H1 (cell line): Measurements from ENCODE around the gene CLRN1. TPM values are rescaled to one million over a fixed set of nuclear protein-coding genes. Genes with fewer than 3 reads are reported as not detected.
A peak's percentile ranks its signal among the peaks of the same experiment; 100 is the strongest.

Experiments
- CTCF ChIA-PET: fragments of 300-600 bp; sonication (Branson Sonifier 250); formaldehyde crosslinking; loops from one replicate; lab custom pipeline; 2021; ENCODE audit not compliant: partially characterized antibody; lab: Charles Lee
- POLR2A ChIA-PET: fragments of 300-600 bp; sonication (Branson Sonifier 250); formaldehyde crosslinking; loops from one replicate; lab custom pipeline; 2021; ENCODE audit warnings: inconsistent platforms; ENCODE audit not compliant: partially characterized antibody; lab: Charles Lee
- DNase-seq, 2 experiments: peaks; one replicate each; pipeline versions ENCODE4 v3.0.0 to v3.0.0-alpha.2; 2010 to 2022; ENCODE audit warnings: low spot score in 2 of 2, low read depth in 1 of 2, mixed read lengths in 1 of 2
- FAIRE-seq: peaks from 2 replicates; lab custom pipeline; 2011; peaks lifted over from hg19 to GRCh38; lab: Jason Lieb, UNC
- H2AFZ ChIP-seq: 2 replicates; pipeline ENCODE4 v1.8.1; 2012; ENCODE audit warnings: low read length, inconsistent platforms
- H2AK5ac ChIP-seq: 2 replicates; pipeline ENCODE4 v1.6.1; 2013; ENCODE audit warnings: low read depth, low read length
- H2BK120ac ChIP-seq: replicated peaks from 2 replicates; pipeline ENCODE3; 2013; ENCODE audit warnings: low read depth, low read length, inconsistent platforms
- H2BK12ac ChIP-seq: 2 replicates; pipeline ENCODE4 v1.6.1; 2013; ENCODE audit warnings: low read depth, low read length
- H2BK15ac ChIP-seq: 2 replicates; pipeline ENCODE4 v1.6.1; 2013; ENCODE audit warnings: low read length
- H2BK20ac ChIP-seq: 2 replicates; pipeline ENCODE4 v1.6.1; 2013; ENCODE audit warnings: low read length
- H2BK5ac ChIP-seq: 2 replicates; pipeline ENCODE4 v1.6.1; 2013; ENCODE audit warnings: low read depth, low read length
- H3K14ac ChIP-seq: 2 replicates; pipeline ENCODE4 v1.6.1; 2013; ENCODE audit warnings: inconsistent platforms; ENCODE audit not compliant: insufficient read length
- H3K18ac ChIP-seq: 2 replicates; pipeline ENCODE4 v1.6.1; 2013; ENCODE audit warnings: low read length; ENCODE audit errors: extremely low read depth
- H3K23ac ChIP-seq: 2 replicates; pipeline ENCODE4 v1.6.1; 2013; ENCODE audit warnings: inconsistent platforms; ENCODE audit not compliant: insufficient read length
- H3K23me2 ChIP-seq: 2 replicates; pipeline ENCODE4 v1.6.1; 2013; ENCODE audit warnings: low read depth, low read length
- H3K27ac ChIP-seq: 2 replicates; pipeline ENCODE4 v1.6.1; 2011; ENCODE audit warnings: low read depth, low read length, inconsistent platforms
- H3K27me3 ChIP-seq, 4 experiments: replicated peaks in 1 of 4; 1 replicate in 1 of 4; 2 replicates in 3 of 4; pipeline versions ENCODE4 v1.6.1 to v1.8.1; 2011 to 2013; ENCODE audit warnings: low read length in 3 of 4, mild to moderate bottlenecking in 3 of 4, inconsistent platforms in 2 of 4, mixed read lengths in 2 of 4, moderate library complexity in 1 of 4; ENCODE audit not compliant: control insufficient read depth in 3 of 4, insufficient read depth in 3 of 4; ENCODE audit errors: extremely low read depth in 1 of 4
- H3K36me3 ChIP-seq, 4 experiments: 2 replicates each; pipeline versions ENCODE4 v1.6.1 to v1.8.1; 2011 to 2013; ENCODE audit warnings: mild to moderate bottlenecking in 4 of 4, low read length in 3 of 4, moderate library complexity in 2 of 4, control low read depth in 1 of 4, inconsistent platforms in 1 of 4; ENCODE audit not compliant: insufficient read depth in 4 of 4, control insufficient read depth in 2 of 4
- H3K4ac ChIP-seq: replicated peaks from 2 replicates; pipeline ENCODE3; 2013; ENCODE audit warnings: low read length, low read depth, mixed read lengths, inconsistent platforms; ENCODE audit not compliant: insufficient read length
- H3K4me1 ChIP-seq, 4 experiments: replicated peaks in 1 of 4; 1 replicate in 1 of 4; 2 replicates in 3 of 4; pipeline versions ENCODE4 v1.6.1 to v1.8.1; 2011 to 2013; ENCODE audit warnings: low read length in 3 of 4, inconsistent platforms in 2 of 4, mixed read lengths in 1 of 4; ENCODE audit not compliant: insufficient read depth in 4 of 4, control insufficient read depth in 3 of 4
- H3K4me2 ChIP-seq, 2 experiments: 2 replicates each; pipeline versions ENCODE4 v1.6.1 to v1.8.1; 2011 to 2013; ENCODE audit warnings: low read depth in 2 of 2, low read length in 2 of 2, control low read depth in 1 of 2, inconsistent platforms in 1 of 2, mild to moderate bottlenecking in 1 of 2; ENCODE audit not compliant: insufficient read depth in 1 of 2
- H3K4me3 ChIP-seq, 4 experiments: fragments of 200-600, 300-600 bp in 1 of 4; sonication (generic), shearing (Covaris generic), sonication (Bioruptor Twin) in 1 of 4; 2 replicates each; pipeline versions ENCODE4 v1.5.1 to v1.8.1; 2011 to 2016; ENCODE audit warnings: low read length in 4 of 4, low read depth in 3 of 4, control low read depth in 2 of 4, inconsistent platforms in 2 of 4, mild to moderate bottlenecking in 2 of 4, mixed read lengths in 1 of 4, moderate library complexity in 1 of 4; ENCODE audit not compliant: insufficient read depth in 2 of 4; ENCODE audit errors: extremely low read depth in 1 of 4
- H3K56ac ChIP-seq: replicated peaks from 2 replicates; pipeline ENCODE3; 2013; ENCODE audit warnings: low read depth, mild to moderate bottlenecking, mixed read lengths, low read length, inconsistent platforms; ENCODE audit not compliant: insufficient read length
- H3K79me1 ChIP-seq: 2 replicates; pipeline ENCODE4 v1.6.1; 2013; ENCODE audit warnings: low read depth, low read length, control low read depth
- H3K79me2 ChIP-seq, 2 experiments: 2 replicates each; pipeline versions ENCODE4 v1.6.1 to v1.8.1; 2012 to 2013; ENCODE audit warnings: low read length in 2 of 2, mild to moderate bottlenecking in 2 of 2, inconsistent platforms in 1 of 2; ENCODE audit not compliant: insufficient read depth in 2 of 2, control insufficient read depth in 1 of 2
- H3K9ac ChIP-seq, 4 experiments: replicated peaks in 1 of 4; 1 replicate in 1 of 4; 2 replicates in 3 of 4; pipeline versions ENCODE4 v1.6.1 to v1.8.1; 2011 to 2013; ENCODE audit warnings: low read depth in 3 of 4, low read length in 3 of 4, control low read depth in 2 of 4, mild to moderate bottlenecking in 2 of 4, moderate library complexity in 2 of 4, inconsistent platforms in 1 of 4; ENCODE audit errors: extremely low read depth in 1 of 4
- H3K9me3 ChIP-seq, 2 experiments: 2 replicates each; pipeline versions ENCODE4 v1.6.1 to v1.8.1; 2012 to 2013; ENCODE audit warnings: mild to moderate bottlenecking in 2 of 2, moderate library complexity in 2 of 2, control low read depth in 1 of 2, inconsistent platforms in 1 of 2, low read depth in 1 of 2, low read length in 1 of 2, mixed read lengths in 1 of 2; ENCODE audit not compliant: insufficient read depth in 2 of 2
- H4K20me1 ChIP-seq, 2 experiments: replicated peaks in 1 of 2; 2 replicates each; pipeline versions ENCODE3 to v1.8.1; 2011 to 2013; ENCODE audit warnings: inconsistent platforms in 2 of 2, low read length in 2 of 2, mild to moderate bottlenecking in 1 of 2; ENCODE audit not compliant: insufficient read depth in 2 of 2, control insufficient read depth in 1 of 2
- H4K5ac ChIP-seq: 2 replicates; pipeline ENCODE4 v1.6.1; 2013; ENCODE audit warnings: low read length, low read depth, mixed read lengths, inconsistent platforms; ENCODE audit not compliant: insufficient read length
- H4K8ac ChIP-seq: 2 replicates; pipeline ENCODE4 v1.8.0; 2013; ENCODE audit warnings: mild to moderate bottlenecking, moderate library complexity, low read length, inconsistent platforms; ENCODE audit not compliant: insufficient read depth; ENCODE audit errors: extremely low read depth
- H4K91ac ChIP-seq: replicated peaks from 2 replicates; pipeline ENCODE3; 2013; ENCODE audit warnings: low read length, mixed read lengths, inconsistent platforms; ENCODE audit not compliant: insufficient read length
- EGR1 ChIP-seq: IDR thresholded peaks from 2 replicates; pipeline ENCODE4 v1.6.1; 2011; ENCODE audit warnings: low read depth, low read length, borderline replicate concordance
- USF2 ChIP-seq: IDR thresholded peaks from 2 replicates; pipeline ENCODE4 v1.6.1; 2011; ENCODE audit warnings: low read length, improper control_type of control experiment
- WGBS, 2 experiments: shearing (Covaris generic) in 1 of 2; methylation state at CpG; one replicate each; pipeline versions ENCODE4 v1.1.6 to v1.1.7; 2013 to 2015; ENCODE audit warnings: low lambda C conversion rate in 2 of 2, mixed read lengths in 2 of 2, inconsistent platforms in 1 of 2, low coverage in 1 of 2, missing lambda C conversion rate in 1 of 2; ENCODE audit not compliant: insufficient replicate concordance in 2 of 2, insufficient coverage in 1 of 2, insufficient read length in 1 of 2; ENCODE audit errors: extremely low coverage in 1 of 2, missing lambda C conversion rate in 1 of 2; 5-methylcytosine and 5-hydroxymethylcytosine counted together
- polyA plus RNA-seq, 7 experiments: library from polyadenylated mRNA; depleted of rRNA in 3 of 7; stranded (reverse) in 5 of 7; unstranded in 2 of 7; fragments of >200 nt in 5 of 7; fragments of 200-250 nt in 2 of 7; gene quantifications; 1 replicate in 5 of 7; 2 replicates in 1 of 7; 4 replicates in 1 of 7; pipeline versions ENCODE4 v1.2.1 to v1.2.3, GENCODE V29; 2011 to 2013; ENCODE audit warnings: missing spikeins in 2 of 7, mixed read lengths in 2 of 7
- total RNA-seq: library from RNA; stranded (reverse); fragmentation: NEBNext Ultra II Directional; extraction: Animal tissue kit (Norgen Biotek cat#: 25700); gene quantifications from 2 replicates; pipeline ENCODE4 v1.2.1, GENCODE V29; 2021

Gene CLRN1
- total and polyA plus RNA-seq, 2 of the 8 experiments (the other 6 are each of a cell fraction or from before 2014, with no cell fraction given) = 0.20 to 0.35 TPM

DNA sequence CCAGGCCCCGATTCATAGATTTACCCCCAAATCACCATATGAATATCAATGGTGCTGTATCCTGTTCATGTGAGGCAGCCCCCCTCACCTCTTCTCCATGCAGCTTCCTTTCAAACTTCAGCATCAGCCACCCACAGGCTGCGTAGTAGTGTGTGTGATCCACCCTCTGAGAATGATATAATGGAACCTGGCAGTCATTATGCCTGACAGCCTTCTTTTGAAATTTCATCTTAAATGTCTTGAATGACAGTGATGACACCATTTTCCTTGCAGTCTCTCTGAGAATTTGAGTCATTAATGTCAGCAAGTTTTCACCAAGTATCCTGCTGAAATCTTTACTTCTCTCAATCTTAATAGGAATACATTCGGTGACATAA, 3.5 kb upstream of the CLRN1 start:
- H3K79me1 ChIP-seq = no peaks in the 10 kb centered on the region
- DNase-seq = no peak
- H3K56ac ChIP-seq = no peak overlapping the region
- FAIRE-seq = no peak
- POLR2A ChIA-PET = no interaction called here
- peak overlapping the region in 1 of 4 experiments; percentile 1; a peak in 1 of 8 replicates for H3K4me3 ChIP-seq
- no peak overlapping the region for H3K23ac ChIP-seq
- H2BK12ac ChIP-seq = no peak overlapping the region
- H3K4me1 ChIP-seq = peaks cover 5 to 21% (median 12%) of the 10 kb centered on the region in 4 experiments
- CTCF ChIA-PET = interaction anchor here (1.2 kb wide), 1 partner anchor 169 kb away, joined by 3 read pairs; no protein-coding TSS in a partner anchor
- H3K27me3 ChIP-seq = no peaks in the 10 kb centered on the region
- H3K4ac ChIP-seq = no peak overlapping the region
- H3K27ac ChIP-seq = no peak overlapping the region
- no peak overlapping the region for H3K9ac ChIP-seq
- H3K36me3 ChIP-seq = no peaks in the 10 kb centered on the region
- H3K23me2 ChIP-seq = peaks cover 1% of the 10 kb centered on the region; the same call in 1 of the 2 replicates
- no peak overlapping the region for H2BK120ac ChIP-seq
- 35% methylated on average over 3 of the region's 3 CpGs; no CpG with 5 or more reads in 1 of the 2 experiments for WGBS, 2 experiments
- H2BK15ac ChIP-seq = no peak overlapping the region
- peak overlapping the region; percentile 62 for H2BK5ac ChIP-seq
- H2AFZ ChIP-seq = no peak overlapping the region; the same call in 1 of the 2 replicates
- no peaks in the 10 kb centered on the region for H3K9me3 ChIP-seq
- H2AK5ac ChIP-seq = no peak overlapping the region
- H4K91ac ChIP-seq = no peak overlapping the region
- H3K79me2 ChIP-seq = no peaks in the 10 kb centered on the region
- no peak overlapping the region for H3K18ac ChIP-seq
- no peak overlapping the region for H3K14ac ChIP-seq
- H4K5ac ChIP-seq = no peak overlapping the region
- H2BK20ac ChIP-seq = 0 out of 2 replicates have a peak overlapping the region, but pooled peaks have one; percentile 14
- peak overlapping the region; percentile 18 to 43 for H3K4me2 ChIP-seq
- no peak overlapping the region for H4K8ac ChIP-seq
- H4K20me1 ChIP-seq = no peaks in the 10 kb centered on the region
- TF ChIP-seq EGR1 (no peak), USF2 (no peak)
